HG03095 (cell line): ENCODE data around the gene MST1.

Source experiments
- ATAC-seq: cut with Tn5 transposase; IDR thresholded peaks from one replicate; pipeline ENCODE4 v1.9.1; 2021; ENCODE audit warnings: moderate library complexity; ENCODE audit not compliant: unreplicated experiment

Gene MST1

DNA sequence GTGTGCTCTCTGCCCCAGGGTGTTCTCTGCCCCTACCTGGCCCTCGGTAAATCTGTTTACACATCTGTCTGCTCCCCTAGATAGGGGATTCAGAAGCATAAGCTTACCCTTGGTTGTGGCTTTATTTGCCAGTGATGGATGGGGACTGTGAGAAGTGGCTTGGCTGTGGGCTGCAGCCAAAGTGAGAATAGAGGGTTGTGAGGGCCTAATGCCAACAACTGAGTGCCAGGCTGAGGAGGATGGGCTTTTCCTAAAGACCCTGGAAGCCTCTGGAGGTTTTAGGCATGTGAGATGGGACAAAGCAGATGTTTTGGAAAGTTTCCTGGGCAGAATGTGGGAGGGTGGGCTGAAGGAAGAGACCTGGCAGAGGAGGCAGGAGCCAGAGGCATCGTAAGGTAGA, 30.6 kb downstream of the MST1 start:
- ATAC-seq, result no peak

DNA sequence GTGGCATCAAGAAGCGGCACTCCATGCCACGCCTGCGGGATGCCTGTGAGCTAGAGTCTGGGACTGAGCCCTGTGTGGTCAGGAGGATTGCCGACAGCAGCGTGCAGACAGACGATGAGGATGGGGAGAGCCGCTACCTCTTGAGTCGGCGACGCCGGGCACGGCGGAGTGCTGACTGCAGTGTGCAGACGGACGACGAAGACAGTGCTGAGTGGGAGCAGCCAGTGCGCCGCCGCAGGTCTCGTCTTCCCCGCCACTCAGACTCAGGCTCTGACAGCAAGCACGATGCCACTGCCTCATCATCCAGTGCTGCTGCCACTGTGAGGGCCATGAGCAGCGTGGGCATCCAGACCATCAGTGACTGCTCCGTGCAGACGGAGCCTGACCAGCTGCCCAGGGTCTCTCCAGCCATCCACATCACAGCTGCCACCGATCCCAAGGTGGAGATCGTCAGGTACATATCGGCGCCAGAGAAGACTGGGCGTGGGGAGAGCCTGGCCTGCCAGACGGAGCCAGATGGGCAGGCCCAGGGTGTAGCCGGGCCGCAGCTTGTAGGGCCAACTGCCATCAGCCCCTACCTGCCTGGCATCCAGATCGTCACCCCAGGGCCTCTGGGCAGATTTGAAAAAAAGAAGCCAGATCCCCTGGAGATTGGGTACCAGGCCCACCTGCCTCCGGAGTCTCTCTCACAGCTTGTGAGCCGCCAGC, 31.9 kb downstream of the MST1 start:
- no peak for ATAC-seq

DNA sequence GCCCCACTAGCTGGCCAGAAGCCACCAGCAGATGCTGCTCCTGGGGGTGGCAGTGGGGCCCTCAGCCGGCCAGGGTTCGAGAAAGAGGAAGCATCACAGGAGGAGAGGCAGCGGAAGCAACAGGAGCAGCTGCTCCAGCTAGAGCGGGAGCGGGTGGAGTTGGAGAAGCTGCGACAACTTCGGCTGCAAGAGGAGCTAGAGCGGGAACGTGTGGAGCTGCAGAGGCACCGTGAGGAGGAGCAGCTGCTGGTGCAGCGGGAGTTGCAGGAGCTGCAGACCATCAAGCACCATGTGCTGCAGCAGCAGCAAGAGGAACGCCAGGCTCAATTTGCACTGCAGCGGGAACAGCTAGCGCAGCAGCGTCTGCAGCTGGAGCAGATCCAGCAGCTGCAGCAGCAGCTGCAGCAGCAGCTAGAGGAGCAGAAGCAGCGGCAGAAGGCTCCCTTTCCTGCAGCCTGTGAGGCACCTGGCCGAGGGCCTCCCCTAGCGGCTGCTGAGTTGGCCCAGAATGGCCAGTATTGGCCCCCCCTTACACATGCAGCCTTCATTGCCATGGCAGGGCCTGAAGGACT, 32.6 kb downstream of the MST1 start:
- ATAC-seq, result no peak

DNA sequence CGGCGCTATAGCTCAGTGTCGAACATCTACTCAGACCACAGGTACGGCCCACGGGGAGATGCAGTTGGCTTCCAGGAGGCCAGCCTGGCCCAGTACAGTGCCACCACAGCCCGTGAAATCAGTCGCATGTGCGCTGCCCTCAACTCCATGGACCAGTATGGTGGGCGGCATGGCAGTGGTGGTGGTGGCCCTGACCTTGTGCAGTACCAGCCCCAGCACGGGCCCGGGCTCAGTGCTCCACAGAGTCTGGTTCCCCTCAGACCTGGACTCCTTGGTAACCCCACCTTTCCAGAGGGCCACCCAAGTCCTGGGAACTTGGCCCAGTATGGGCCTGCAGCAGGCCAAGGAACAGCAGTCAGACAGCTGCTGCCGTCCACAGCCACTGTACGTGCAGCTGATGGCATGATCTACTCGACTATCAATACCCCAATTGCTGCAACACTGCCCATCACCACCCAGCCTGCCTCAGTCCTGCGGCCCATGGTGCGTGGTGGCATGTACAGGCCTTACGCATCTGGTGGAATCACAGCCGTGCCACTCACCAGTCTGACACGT, 33.5 kb downstream of the MST1 start:
- ATAC-seq, result no peak

DNA sequence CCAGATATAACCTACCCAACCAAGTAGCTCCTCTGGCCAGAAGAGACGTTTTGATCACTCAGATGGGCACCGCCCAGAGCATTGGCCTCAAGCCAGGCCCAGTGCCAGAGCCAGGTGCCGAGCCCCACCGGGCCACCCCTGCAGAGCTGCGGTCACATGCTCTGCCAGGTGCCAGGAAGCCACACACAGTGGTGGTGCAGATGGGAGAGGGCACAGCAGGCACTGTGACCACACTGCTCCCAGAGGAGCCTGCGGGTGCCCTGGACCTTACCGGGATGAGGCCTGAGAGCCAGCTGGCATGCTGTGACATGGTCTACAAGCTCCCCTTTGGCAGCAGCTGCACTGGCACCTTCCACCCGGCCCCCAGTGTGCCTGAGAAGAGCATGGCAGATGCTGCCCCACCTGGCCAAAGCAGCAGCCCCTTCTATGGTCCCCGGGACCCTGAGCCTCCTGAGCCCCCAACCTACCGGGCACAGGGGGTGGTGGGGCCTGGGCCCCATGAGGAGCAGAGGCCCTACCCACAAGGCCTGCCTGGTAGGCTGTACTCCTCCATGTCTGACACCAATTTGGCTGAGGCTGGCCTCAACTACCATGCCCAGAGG, 34.2 kb downstream of the MST1 start:
- ATAC-seq, result no peak

DNA sequence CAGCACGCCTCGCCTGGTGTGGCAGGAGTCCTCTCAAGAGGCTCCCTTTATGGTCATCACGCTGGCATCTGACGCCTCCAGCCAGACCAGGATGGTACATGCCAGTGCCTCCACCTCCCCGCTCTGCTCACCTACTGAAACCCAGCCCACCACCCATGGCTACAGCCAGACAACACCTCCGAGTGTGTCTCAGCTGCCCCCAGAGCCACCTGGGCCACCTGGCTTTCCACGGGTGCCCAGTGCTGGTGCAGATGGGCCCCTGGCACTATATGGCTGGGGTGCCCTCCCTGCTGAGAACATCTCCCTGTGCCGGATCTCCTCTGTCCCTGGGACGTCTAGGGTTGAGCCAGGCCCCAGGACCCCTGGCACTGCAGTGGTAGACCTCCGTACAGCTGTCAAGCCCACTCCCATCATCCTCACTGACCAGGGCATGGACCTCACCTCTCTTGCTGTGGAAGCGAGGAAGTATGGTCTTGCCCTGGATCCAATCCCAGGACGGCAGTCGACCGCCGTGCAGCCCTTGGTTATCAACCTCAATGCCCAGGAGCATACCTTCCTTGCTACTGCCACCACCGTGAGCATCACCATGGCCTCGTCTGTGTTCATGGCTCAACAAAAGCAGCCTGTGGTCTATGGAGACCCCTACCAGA, 35.0 kb downstream of the MST1 start:
- no peak for ATAC-seq

DNA sequence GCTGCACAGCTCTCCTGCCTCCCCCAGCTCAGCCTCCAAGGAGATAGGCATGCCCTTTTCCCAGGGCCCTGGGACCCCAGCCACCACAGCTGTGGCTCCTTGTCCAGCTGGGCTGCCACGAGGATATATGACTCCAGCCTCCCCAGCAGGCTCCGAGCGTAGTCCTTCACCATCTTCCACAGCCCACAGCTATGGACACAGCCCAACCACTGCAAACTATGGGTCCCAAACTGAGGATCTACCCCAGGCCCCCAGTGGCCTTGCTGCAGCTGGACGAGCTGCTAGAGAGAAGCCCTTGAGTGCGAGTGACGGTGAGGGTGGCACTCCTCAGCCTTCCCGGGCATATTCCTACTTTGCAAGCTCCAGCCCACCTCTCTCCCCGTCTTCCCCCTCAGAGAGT, 35.7 kb downstream of the MST1 start:
- no peak for ATAC-seq

DNA sequence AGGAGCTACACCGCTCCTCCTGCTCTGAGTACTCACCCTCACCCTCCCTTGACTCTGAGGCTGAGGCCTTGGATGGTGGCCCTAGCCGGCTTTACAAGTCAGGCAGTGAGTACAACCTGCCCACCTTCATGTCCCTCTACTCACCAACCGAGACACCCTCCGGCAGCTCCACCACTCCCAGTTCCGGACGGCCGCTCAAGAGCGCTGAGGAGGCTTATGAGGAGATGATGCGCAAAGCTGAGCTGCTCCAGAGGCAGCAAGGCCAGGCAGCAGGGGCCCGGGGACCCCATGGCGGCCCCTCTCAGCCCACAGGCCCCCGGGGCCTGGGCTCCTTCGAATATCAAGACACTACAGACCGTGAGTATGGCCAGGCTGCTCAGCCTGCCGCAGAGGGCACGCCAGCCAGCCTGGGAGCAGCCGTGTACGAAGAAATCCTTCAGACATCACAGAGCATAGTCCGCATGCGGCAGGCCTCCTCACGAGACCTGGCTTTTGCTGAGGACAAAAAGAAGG, 36.3 kb downstream of the MST1 start:
- no peak for ATAC-seq

DNA sequence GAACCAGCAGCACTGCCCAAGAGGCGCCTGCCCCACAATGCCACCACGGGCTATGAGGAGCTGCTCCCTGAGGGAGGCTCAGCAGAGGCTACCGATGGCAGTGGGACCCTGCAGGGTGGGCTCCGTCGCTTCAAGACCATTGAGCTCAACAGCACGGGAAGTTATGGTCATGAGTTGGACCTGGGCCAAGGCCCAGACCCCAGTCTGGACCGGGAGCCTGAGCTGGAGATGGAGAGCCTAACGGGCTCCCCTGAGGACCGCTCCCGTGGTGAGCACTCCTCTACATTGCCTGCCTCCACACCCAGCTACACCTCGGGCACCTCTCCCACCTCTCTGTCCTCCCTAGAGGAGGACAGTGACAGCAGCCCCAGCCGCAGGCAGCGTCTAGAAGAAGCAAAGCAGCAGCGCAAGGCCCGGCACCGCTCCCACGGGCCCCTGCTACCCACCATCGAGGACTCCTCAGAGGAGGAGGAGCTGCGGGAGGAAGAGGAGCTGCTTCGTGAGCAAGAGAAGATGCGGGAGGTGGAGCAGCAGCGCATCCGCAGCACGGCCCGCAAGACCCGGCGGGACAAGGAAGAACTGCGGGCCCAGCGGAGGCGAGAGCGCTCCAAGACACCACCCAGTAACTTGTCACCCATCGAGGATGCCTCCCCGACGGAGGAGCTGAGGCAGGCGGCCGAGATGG, 36.9 kb downstream of the MST1 start:
- no peak for ATAC-seq

DNA sequence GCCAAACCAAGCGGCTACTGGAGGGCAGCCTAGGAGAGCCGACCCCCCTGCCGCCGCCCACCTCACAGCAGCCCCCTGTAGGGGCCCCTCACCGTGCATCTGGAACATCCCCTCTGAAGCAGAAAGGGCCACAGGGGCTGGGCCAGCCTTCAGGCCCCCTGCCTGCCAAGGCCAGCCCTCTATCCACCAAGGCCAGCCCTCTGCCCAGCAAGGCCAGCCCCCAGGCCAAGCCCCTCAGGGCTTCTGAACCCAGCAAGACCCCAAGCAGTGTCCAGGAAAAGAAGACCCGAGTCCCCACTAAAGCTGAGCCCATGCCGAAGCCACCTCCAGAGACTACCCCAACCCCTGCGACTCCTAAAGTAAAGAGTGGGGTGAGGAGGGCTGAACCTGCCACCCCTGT, 38.6 kb downstream of the MST1 start:
- ATAC-seq, result no peak

DNA sequence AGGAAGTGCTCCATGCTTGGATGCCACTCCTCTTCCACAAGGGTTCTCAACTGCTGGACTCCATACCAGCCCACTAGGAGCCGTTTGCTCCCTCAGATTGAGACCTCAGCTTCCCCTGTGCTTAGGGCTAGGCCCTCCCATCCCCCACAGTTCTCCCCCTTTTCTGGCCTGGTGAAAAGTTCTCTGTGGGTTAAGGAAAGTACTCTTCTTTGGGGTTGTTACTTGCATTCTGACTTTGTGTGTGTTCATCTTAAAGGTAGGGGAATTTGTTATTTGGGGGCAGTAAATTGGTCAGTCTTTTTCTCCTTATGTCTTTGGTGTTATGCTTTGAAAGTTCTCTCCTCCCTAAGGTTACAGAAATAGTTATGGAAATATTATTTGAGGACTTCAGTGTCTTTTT, 39.1 kb downstream of the MST1 start:
- no peak for ATAC-seq

DNA sequence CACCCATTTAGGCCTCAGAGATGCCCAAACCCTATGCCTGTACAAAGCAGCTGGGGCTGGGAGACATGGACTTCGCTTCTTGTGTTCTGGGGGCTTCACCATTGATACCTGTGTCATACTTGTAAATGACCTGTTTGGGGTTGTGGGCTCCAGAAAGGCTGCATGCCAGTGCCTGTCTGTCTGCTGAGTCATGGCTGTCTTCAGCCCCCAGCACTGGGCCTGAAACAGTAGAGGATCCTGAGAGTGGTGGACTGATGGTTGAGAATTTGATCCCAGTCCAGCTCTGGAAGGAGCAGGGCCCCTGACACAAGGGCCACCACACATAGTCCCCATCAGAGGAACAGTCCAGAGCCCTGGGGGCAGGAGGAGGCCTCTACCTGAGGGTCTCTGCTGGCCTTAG, 39.7 kb downstream of the MST1 start:
- ATAC-seq, result no peak

DNA sequence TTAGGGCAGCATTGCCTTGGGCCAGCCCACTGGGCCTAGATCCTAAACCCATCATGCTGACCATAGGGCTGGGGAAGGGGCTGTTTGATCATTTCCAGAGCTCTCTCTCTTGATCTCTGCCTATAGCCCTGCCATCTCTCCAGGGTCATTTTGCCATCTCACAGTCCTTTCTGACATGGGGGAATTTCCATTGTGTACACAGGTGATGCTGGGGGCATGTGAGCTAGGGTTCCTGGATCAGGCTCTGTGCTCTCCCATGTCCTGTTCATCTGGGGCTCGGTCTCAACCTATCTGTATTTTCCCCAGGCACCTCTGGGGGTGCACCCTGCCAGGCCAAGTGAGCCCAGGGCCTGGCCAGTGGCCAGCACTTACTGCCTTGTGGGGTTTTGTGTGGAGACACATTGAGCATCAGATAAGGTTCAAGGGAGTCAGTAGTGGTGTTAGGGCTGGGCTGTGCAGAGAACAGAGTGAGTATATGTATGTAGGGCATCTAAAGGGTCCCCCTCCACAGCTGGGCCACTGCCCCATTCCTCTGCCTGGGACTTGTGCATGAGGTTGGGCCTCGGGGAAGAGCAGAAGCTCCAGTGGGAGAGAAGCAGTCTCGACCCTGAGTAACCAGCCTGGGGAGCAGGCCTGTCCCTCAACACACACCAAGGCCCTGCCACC, 40.8 kb downstream of the MST1 start:
- ATAC-seq, result no peak

DNA sequence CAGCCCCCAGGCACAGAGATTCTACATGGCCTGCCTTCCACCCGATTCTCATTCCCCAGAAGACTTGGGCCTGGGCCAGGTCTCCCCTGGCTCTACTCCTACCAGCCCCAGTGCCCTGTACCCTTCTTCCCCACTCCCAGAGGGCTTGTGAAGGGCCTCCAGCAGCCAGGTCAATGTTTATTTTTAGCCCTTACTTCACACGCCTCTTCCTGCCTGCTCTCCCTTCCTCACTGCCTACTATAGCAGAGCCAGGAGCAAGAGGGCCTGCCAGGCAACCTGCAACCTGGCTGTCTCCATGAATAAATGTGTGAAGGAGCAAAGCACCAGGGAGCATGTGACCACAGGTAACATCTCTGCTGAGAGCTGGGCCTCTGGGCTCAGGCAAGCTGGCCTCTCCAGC, 41.5 kb downstream of the MST1 start:
- ATAC-seq, result no peak

DNA sequence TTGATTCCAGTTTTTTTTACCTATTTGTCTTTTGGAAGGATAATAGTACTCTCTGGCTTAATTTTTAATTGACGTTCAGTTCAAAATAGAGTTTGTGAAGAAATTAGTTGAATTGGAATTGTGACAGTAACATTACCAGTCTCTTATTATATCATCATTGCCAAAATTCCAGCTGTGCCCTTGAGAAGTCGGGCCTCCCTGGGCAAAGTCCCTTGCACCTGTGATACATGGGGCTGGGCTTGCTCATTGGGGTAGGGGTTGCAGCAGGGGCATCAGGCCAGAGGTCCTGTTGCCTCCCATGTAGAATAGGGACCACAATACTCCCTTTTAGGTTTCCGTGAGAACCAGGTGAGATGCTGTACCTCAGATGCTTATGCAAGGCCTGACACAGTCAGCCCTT, 43.0 kb downstream of the MST1 start:
- no peak for ATAC-seq

DNA sequence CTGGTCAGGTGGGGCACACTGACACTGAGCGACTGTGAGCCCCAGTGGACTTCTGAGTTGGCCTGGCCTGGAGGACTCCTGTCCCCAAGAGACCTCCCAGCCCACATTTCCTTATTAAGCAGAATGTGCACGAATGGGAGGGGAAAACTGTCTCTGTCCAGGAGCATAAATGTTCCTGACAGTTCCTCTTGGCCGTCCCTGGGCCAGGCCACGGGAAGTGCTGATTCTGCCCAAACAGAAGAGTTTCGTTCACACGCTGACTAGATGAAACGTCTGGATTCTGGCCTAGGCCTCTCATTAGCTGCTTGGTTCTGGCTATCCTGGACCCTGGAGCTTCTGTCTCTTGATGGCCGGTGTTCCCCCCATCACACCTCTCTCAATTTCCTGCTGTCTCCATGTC, 44.6 kb downstream of the MST1 start:
- no peak for ATAC-seq

DNA sequence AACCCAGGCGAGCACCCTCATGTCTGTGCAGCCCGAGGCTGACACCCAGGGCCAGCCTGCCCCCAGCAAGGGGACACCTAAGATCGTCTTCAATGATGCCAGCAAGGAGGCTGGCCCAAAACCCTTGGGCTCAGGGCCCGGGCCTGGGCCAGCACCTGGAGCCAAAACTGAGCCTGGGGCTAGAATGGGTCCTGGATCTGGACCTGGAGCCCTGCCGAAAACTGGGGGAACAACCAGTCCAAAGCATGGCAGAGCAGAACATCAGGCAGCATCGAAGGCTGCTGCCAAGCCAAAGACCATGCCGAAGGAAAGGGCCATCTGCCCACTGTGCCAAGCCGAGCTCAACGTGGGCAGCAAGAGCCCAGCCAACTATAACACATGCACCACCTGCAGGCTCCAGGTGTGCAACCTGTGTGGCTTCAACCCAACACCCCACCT, 46.5 kb downstream of the MST1 start:
- no peak for ATAC-seq

DNA sequence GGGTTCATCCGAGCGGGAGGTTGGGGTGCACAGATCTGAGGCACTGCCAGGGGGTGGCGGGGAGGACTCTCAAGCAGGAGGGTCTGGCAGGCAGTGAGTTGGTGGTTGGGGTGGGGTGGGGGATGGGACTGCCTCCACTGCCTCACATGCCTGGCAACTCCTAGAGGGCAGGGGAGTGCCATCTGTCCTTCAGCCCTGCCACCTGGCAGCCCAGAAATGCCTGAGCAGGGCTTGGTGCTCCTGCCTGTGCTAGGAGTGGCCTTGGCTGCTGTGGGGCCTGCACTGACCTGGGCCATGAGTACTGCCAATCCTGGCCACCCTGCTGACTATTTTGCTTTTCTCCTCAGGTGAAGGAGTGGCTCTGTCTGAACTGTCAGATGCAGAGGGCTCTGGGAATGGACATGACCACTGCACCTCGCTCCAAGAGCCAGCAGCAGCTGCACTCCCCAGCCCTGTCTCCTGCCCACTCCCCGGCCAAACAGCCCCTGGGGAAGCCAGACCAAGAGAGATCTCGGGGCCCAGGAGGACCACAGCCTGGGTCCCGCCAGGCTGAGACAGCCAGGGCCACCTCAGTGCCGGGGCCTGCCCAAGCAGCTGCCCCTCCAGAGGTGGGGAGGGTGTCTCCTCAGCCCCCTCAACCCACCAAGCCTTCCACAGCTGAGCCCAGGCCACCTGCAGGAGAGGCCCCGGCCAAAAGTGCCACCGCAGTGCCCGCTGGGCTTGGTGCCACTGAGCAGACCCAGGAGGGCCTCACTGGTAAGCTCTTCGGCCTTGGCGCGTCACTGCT, 47.2 kb downstream of the MST1 start:
- no peak for ATAC-seq

DNA sequence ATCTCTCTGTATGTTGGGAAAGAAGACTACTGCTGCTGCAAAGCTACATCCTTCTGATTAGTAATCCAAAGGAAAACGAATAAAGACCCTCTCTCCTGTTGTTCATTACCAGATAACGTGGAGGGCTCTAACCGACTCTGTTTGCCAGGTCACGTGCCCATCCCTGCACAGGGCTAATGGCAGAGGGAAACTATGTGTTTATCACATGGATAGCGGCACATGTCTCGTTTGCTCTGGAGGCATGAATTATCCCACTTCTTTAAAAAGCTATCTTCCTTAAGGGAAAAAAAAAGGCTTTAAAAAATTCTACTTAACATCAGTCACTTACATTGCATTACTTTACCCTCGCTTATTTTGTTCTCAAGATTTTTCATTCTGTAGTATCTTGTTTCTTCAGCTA, 48.0 kb downstream of the MST1 start:
- no peak for ATAC-seq

DNA sequence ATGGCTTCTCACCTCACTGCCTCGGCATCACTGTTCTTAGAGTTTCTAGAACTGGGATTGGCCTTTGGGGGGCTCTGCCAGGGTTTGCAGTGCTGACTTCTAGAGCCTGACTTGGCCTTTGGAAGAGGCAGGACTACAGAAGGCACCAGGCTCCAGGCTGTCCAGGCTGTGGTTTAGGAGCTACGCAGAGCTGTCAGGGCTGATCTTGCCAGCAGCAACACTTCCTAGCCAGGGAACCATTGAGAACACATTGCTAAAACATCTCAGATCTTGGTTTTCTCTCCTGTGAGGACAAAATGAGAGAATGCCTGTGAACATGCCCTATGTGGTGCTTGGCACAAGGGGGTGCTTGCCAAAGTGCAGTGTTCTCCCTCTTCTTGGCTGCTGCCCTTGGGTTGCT, 49.7 kb downstream of the MST1 start:
- no peak for ATAC-seq
